Vagina (tissue), 2 donors: ENCODE results near the gene TNFSF8. TPM values are rescaled to one million over a fixed set of nuclear protein-coding genes. Genes with fewer than 3 reads are reported as not detected.

Experiments
- DNase-seq, 2 donors: peaks; one replicate each; pipeline ENCODE4 v3.0.0-alpha.2; 2017; ENCODE audit errors: extremely low spot score in 2 of 2
- H3K27ac ChIP-seq: fragments of 200-600 bp; sonication (generic); one replicate; pipeline ENCODE4 v1.5.1; 2019
- H3K27me3 ChIP-seq: fragments of 200-600 bp; sonication (generic); one replicate; pipeline ENCODE4 v1.5.1; 2019
- H3K36me3 ChIP-seq, 2 donors: fragments of 200-600 bp; sonication (generic); one replicate each; pipeline ENCODE4 v1.5.1; 2017 to 2019
- H3K4me1 ChIP-seq: fragments of 200-600 bp; sonication (generic); one replicate; pipeline ENCODE4 v1.5.1; 2019
- H3K4me3 ChIP-seq, 2 donors: fragments of 200-600 bp; sonication (generic); 1 replicate in 1 of 2; 2 replicates in 1 of 2; pipeline ENCODE4 v1.5.1; 2016 to 2019
- H3K9me3 ChIP-seq: fragments of 200-600 bp; sonication (generic); one replicate; pipeline ENCODE4 v1.5.1; 2019
- POLR2A ChIP-seq, 2 donors: fragments of 450-650 bp; IDR thresholded peaks; one replicate each; pipeline ENCODE4 v1.6.1; 2017; ENCODE audit warnings: antibody characterized with exemption in 2 of 2, mild to moderate bottlenecking in 2 of 2, moderate library complexity in 2 of 2
- POLR2AphosphoS5 ChIP-seq, 2 donors: sonication (generic); formaldehyde crosslinking; IDR thresholded peaks; one replicate each; pipeline ENCODE4 v1.9.0; 2017; ENCODE audit warnings: antibody characterized with exemption in 2 of 2, mild to moderate bottlenecking in 2 of 2, low read depth in 1 of 2; ENCODE audit not compliant: insufficient read depth in 1 of 2
- intact Hi-C: fragments of 100-400 bp; cut with DNase I; formaldehyde crosslinking; loops from one replicate; pipeline ENCODE4 v1.15.1; 2023
- total RNA-seq: library from RNA; depleted of rRNA; stranded (reverse); fragments of >200 nt; gene quantifications from one replicate; pipeline ENCODE4 v1.2.3, GENCODE V29; 2016
- TF ChIP-seq, protein P1 (sequence below), 3 experiments: fragments of 450-650 bp in 2 of 3; fragments of 200-600 bp in 1 of 3; sonication (generic) in 1 of 3; IDR thresholded peaks; one replicate each; pipeline ENCODE4 v1.5.1; 2017 to 2019; ENCODE audit warnings: antibody characterized with exemption in 3 of 3, mild to moderate bottlenecking in 2 of 3, moderate library complexity in 2 of 3

Gene TNFSF8
- total RNA-seq, 1 donor from 2014 or later, result 4.2 TPM

DNA sequence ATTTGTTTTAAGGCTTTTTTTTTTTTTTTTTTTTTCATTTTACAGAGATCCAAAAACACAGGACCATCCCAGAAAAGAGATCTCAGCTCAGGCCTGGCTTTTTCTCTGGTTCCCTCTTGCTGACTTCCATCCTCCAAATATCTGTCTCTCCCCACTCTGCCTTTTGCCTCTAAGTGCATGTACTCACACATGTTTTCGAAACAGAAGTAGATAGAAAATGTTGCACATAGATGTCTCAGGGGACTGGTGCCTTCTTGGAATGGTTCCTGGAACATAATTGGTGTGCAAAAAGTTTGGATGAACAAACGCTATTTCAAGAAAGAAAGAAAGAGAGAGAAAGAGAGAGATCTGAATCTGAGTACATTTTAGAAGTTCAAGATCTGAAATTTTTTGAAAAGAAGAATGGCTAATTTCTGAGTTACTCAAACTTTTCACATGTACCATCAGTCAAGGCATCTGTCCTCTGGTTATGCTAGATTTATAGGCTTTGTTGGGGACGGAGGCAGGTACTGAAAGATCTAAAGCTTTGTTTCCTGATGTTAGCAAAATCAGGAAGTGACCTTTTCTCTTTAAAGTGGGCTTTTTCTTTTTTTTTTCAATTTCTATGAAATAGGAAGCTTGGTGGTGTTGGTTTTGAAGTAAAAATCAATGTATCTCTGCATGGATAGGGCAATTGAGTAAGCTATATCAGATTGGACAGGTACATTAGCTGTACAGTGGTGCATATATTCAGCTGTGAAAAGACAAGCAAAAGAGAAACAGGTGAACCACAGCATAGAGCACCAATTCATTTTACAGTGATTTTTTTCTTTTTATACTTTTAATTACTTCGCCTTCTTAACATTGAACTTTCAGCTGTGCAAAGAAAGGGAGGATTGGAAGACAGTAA is 8.5 kb upstream of the TNFSF8 start:
- H3K27ac ChIP-seq, result no peak overlapping the region
- H3K36me3 ChIP-seq, result no peaks in the 10 kb centered on the region
- H3K4me3 ChIP-seq, result no peak overlapping the region
- H3K9me3 ChIP-seq, result no peaks in the 10 kb centered on the region
- intact Hi-C loops, result loop anchor here (10.0 kb wide), 1 partner anchor 76 kb away; no protein-coding TSS in a partner anchor
- TF ChIP-seq POLR2AphosphoS5 (IDR thresholded peaks at IDR 0.05; ENCODE audit: insufficient read depth in 1 of 2, low read depth in 1 of 2) (peak in 1 of 2 donors; percentile 21), POLR2A (IDR thresholded peaks at IDR 0.05) (no peak)
- DNase-seq, result peak in 1 of 2 donors; percentile 62
- H3K27me3 ChIP-seq, result no peaks in the 10 kb centered on the region
- H3K4me1 ChIP-seq, result no peaks in the 10 kb centered on the region

DNA sequence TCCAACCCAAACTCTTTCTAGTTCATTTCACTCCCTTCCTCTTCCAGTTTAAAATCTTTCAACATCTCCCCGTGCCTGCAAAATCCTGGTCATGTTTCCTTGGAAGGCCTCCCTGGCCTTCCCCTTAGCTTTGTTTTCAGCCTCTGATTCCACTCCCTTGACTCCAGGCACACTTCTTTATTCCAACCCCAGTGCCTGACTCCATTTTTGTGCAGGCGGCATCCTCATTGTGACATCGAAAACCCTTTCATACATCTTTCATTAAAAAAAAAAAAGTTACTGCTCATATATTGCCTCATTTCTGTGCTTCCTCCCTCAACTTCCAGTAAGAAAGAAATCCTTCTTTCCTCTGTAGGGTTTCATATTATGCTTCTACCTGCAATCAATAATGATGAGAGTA is 7.1 kb upstream of the TNFSF8 start:
- H3K36me3 ChIP-seq, result no peaks in the 10 kb centered on the region
- H3K27ac ChIP-seq, result no peak overlapping the region
- peak in 1 of 2 donors; percentile 42 for DNase-seq
- H3K27me3 ChIP-seq, result no peaks in the 10 kb centered on the region
- no peaks in the 10 kb centered on the region for H3K4me1 ChIP-seq
- no peak overlapping the region for H3K4me3 ChIP-seq
- H3K9me3 ChIP-seq, result no peaks in the 10 kb centered on the region
- intact Hi-C loops, result loop anchor here (10.0 kb wide), 1 partner anchor 77 kb away; no protein-coding TSS in a partner anchor
- no peak for TF ChIP-seq POLR2A (IDR thresholded peaks at IDR 0.05)
- TF ChIP-seq, protein P1, sequence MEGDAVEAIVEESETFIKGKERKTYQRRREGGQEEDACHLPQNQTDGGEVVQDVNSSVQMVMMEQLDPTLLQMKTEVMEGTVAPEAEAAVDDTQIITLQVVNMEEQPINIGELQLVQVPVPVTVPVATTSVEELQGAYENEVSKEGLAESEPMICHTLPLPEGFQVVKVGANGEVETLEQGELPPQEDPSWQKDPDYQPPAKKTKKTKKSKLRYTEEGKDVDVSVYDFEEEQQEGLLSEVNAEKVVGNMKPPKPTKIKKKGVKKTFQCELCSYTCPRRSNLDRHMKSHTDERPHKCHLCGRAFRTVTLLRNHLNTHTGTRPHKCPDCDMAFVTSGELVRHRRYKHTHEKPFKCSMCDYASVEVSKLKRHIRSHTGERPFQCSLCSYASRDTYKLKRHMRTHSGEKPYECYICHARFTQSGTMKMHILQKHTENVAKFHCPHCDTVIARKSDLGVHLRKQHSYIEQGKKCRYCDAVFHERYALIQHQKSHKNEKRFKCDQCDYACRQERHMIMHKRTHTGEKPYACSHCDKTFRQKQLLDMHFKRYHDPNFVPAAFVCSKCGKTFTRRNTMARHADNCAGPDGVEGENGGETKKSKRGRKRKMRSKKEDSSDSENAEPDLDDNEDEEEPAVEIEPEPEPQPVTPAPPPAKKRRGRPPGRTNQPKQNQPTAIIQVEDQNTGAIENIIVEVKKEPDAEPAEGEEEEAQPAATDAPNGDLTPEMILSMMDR (IDR thresholded peaks at IDR 0.05), result no peak
- no peak for TF ChIP-seq POLR2AphosphoS5 (IDR thresholded peaks at IDR 0.05; ENCODE audit: insufficient read depth in 1 of 2, low read depth in 1 of 2)

DNA sequence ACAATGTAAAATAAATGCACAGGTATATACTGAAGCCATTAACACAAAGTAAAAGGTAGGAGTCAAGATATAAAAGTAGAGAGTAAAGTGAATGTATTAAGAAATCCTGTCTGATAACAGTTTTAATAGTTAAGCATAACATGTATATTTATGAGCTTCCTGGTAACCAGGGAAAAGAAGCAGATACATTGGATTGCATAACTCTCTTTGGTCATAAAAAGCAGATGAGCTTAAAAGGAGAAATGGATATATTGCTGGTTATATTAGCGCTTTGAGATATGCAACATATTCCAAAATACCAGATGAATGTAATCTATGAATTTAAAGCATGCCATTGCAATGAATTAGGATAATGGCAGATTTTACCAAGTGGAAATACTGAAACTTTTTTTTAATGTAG is 6.2 kb upstream of the TNFSF8 start:
- Histone ChIP-seq H3K27ac (no peak overlapping the region), H3K4me1 (no peaks in the 10 kb centered on the region), H3K36me3 (no peaks in the 10 kb centered on the region), H3K4me3 (no peak overlapping the region), H3K27me3 (no peaks in the 10 kb centered on the region), H3K9me3 (no peaks in the 10 kb centered on the region)
- TF ChIP-seq, protein P1 (IDR thresholded peaks at IDR 0.05), result no peak
- TF ChIP-seq POLR2AphosphoS5 (IDR thresholded peaks at IDR 0.05; ENCODE audit: insufficient read depth in 1 of 2, low read depth in 1 of 2) (no peak), POLR2A (IDR thresholded peaks at IDR 0.05) (no peak)
- intact Hi-C loops, result loop anchor here (10.0 kb wide), 1 partner anchor 78 kb away; no protein-coding TSS in a partner anchor
- DNase-seq, result no peak

DNA sequence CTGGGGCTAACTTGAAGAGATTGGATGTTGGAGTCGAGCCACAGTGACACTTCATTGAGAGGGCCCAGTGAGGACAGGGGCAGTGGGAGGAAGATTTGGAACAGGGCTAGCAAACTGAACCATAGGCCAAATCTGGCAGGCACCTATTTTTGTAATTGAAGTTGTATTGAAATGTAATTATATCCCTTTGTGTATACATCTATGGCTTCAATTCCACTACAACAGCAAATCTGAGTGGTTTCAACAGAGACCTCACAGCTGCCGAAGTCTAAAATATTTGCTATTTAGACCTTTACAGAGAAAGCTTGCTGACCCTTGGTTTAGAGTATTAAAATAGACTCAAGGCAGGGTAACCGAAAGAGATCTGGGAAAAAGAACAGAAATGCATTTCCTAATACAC is 4.7 kb upstream of the TNFSF8 start:
- Histone ChIP-seq H3K27ac (no peak overlapping the region), H3K36me3 (no peaks in the 10 kb centered on the region), H3K9me3 (no peaks in the 10 kb centered on the region), H3K4me1 (no peaks in the 10 kb centered on the region), H3K4me3 (no peak overlapping the region), H3K27me3 (no peaks in the 10 kb centered on the region)
- intact Hi-C loops, result loop anchor here (10.0 kb wide), 1 partner anchor 80 kb away; no protein-coding TSS in a partner anchor
- DNase-seq, result peak in 1 of 2 donors; percentile 11
- no peak for TF ChIP-seq POLR2AphosphoS5 (IDR thresholded peaks at IDR 0.05; ENCODE audit: insufficient read depth in 1 of 2, low read depth in 1 of 2)
- TF ChIP-seq POLR2A (IDR thresholded peaks at IDR 0.05), result no peak
- TF ChIP-seq, protein P1 (IDR thresholded peaks at IDR 0.05), result no peak

DNA sequence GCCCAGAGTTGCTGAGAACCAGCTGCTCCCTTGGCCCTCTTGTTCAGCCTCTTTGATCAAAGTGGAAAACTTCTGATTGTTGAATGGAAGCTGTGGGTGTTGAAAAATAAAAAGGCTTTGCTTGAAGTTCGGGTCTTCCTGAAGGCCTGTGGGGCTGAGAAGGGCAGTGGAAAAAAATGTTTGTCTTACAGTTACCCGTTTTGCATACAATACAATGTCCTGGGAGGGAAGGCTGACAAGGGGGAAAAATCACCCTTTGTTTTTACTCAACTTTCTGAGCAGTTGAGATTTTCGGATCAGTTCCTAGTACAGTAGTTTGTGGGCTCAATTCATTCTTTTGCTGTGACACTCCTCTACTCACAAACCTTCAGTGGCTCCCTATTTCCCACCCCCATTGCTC is 2.1 kb upstream of the TNFSF8 start:
- TF ChIP-seq POLR2AphosphoS5 (IDR thresholded peaks at IDR 0.05; ENCODE audit: insufficient read depth in 1 of 2, low read depth in 1 of 2) (no peak), POLR2A (IDR thresholded peaks at IDR 0.05) (no peak)
- DNase-seq, result peak in 1 of 2 donors; percentile 37
- Histone ChIP-seq H3K27me3 (no peaks in the 10 kb centered on the region), H3K4me1 (no peaks in the 10 kb centered on the region), H3K36me3 (no peaks in the 10 kb centered on the region), H3K27ac (no peak overlapping the region), H3K9me3 (no peaks in the 10 kb centered on the region), H3K4me3 (no peak overlapping the region)
- intact Hi-C loops, result loop anchor here (10.0 kb wide), 1 partner anchor 82 kb away; no protein-coding TSS in a partner anchor
